Mesendoderm (in vitro differentiated cells): Measurements from ENCODE around the gene ASCC2.

Experiments used
- DNase-seq: peaks from one replicate; pipeline ENCODE4 v3.0.0; 2013
- H2AK5ac ChIP-seq: 2 replicates; pipeline ENCODE4 v1.6.1; 2013; ENCODE audit warnings: low read length, inconsistent platforms
- H2BK120ac ChIP-seq: 2 replicates; pipeline ENCODE4 v1.6.1; 2013; ENCODE audit warnings: low read depth, mild to moderate bottlenecking, low read length, moderate library complexity, mixed read lengths
- H2BK15ac ChIP-seq: replicated peaks from 2 replicates; pipeline ENCODE4 v1.6.1; 2013; ENCODE audit warnings: low read depth, mild to moderate bottlenecking, moderate library complexity
- H2BK5ac ChIP-seq: 2 replicates; pipeline ENCODE4 v1.6.1; 2013; ENCODE audit warnings: low read length, inconsistent platforms
- H3K18ac ChIP-seq: 2 replicates; pipeline ENCODE4 v1.6.1; 2013; ENCODE audit warnings: mild to moderate bottlenecking, low read length, mixed read lengths
- H3K23ac ChIP-seq: one replicate; pipeline ENCODE4 v1.6.1; 2013; ENCODE audit warnings: low read length
- H3K27ac ChIP-seq: 2 replicates; pipeline ENCODE4 v1.5.1; 2013; ENCODE audit warnings: low read depth, mild to moderate bottlenecking, inconsistent platforms, low read length, moderate library complexity
- H3K27me3 ChIP-seq: 2 replicates; pipeline ENCODE4 v1.6.1; 2013; ENCODE audit warnings: low read length, control low read depth, mild to moderate bottlenecking, inconsistent platforms; ENCODE audit not compliant: insufficient read depth, poor library complexity
- H3K36me3 ChIP-seq: 2 replicates; pipeline ENCODE4 v1.6.1; 2013; ENCODE audit warnings: low read length, inconsistent platforms; ENCODE audit not compliant: control insufficient read depth, insufficient read depth
- H3K4ac ChIP-seq: one replicate; pipeline ENCODE4 v1.6.1; 2013; ENCODE audit warnings: low read depth, mild to moderate bottlenecking, low read length, moderate library complexity
- H3K4me1 ChIP-seq: 2 replicates; pipeline ENCODE4 v1.6.1; 2013; ENCODE audit warnings: low read depth, low read length, inconsistent platforms; ENCODE audit not compliant: control insufficient read depth
- H3K4me2 ChIP-seq: 2 replicates; pipeline ENCODE4 v1.6.1; 2013; ENCODE audit warnings: low read length
- H3K4me3 ChIP-seq: 2 replicates; pipeline ENCODE4 v1.5.1; 2013; ENCODE audit warnings: mild to moderate bottlenecking, low read length
- H3K56ac ChIP-seq: one replicate; pipeline ENCODE4 v1.6.1; 2013; ENCODE audit warnings: low read length
- H3K79me1 ChIP-seq: 2 replicates; pipeline ENCODE4 v1.6.1; 2013; ENCODE audit warnings: low read length, inconsistent platforms
- H3K79me2 ChIP-seq: 2 replicates; pipeline ENCODE4 v1.6.1; 2013; ENCODE audit warnings: mild to moderate bottlenecking, low read length; ENCODE audit not compliant: control insufficient read depth, insufficient read depth
- H3K9ac ChIP-seq: 2 replicates; pipeline ENCODE4 v1.6.1; 2013; ENCODE audit warnings: low read length, inconsistent platforms
- H4K5ac ChIP-seq: one replicate; pipeline ENCODE4 v1.6.1; 2013; ENCODE audit warnings: low read length
- H4K8ac ChIP-seq: one replicate; pipeline ENCODE4 v1.6.1; 2013; ENCODE audit warnings: low read depth, mild to moderate bottlenecking, control low read depth, low read length, moderate library complexity
- WGBS: extraction: QIAGEN DNeasy Blood & Tissue Kit; methylation state at CpG from one replicate; pipeline ENCODE4 v1.1.7; 2013; ENCODE audit warnings: low lambda C conversion rate, missing lambda C conversion rate; ENCODE audit not compliant: insufficient coverage; ENCODE audit errors: extremely low coverage; 5-methylcytosine and 5-hydroxymethylcytosine counted together

Gene ASCC2

GRCh38 chr22:29816128-29816527 is 21.9 kb downstream of the ASCC2 start:
- Histone ChIP-seq H3K23ac (no peak overlapping the region), H4K8ac (no peak overlapping the region), H3K56ac (no peak overlapping the region), H2AK5ac (no peak overlapping the region), H3K4me1 (no peaks in the 10 kb centered on the region), H3K9ac (no peak overlapping the region), H3K18ac (no peak overlapping the region), H3K79me2 (no peaks in the 10 kb centered on the region), H3K79me1 (no peaks in the 10 kb centered on the region), H3K27me3 (peaks cover 2% of the 10 kb centered on the region), H4K5ac (no peak overlapping the region), H3K27ac (no peak overlapping the region), H3K4me2 (no peak overlapping the region), H2BK15ac (no peak overlapping the region), H3K36me3 (peaks cover 16% of the 10 kb centered on the region), H3K4me3 (no peak overlapping the region), H2BK5ac (no peak overlapping the region), H3K4ac (no peak overlapping the region), H2BK120ac (no peak overlapping the region)
- no CpG with 5 or more reads among the region's 2 CpGs for WGBS
- DNase-seq = no peak

GRCh38 chr22:29815580-29815979 is 22.5 kb downstream of the ASCC2 start:
- Histone ChIP-seq H3K27me3 (peaks cover 2% of the 10 kb centered on the region), H3K4me1 (no peaks in the 10 kb centered on the region), H2AK5ac (no peak overlapping the region), H4K8ac (no peak overlapping the region), H3K79me1 (no peaks in the 10 kb centered on the region), H3K18ac (no peak overlapping the region), H2BK15ac (no peak overlapping the region), H3K4ac (no peak overlapping the region), H4K5ac (no peak overlapping the region), H3K4me3 (no peak overlapping the region), H2BK120ac (no peak overlapping the region), H3K9ac (no peak overlapping the region), H3K23ac (no peak overlapping the region), H3K4me2 (no peak overlapping the region), H3K56ac (no peak overlapping the region), H3K27ac (no peak overlapping the region), H2BK5ac (no peak overlapping the region), H3K36me3 (peaks cover 16% of the 10 kb centered on the region), H3K79me2 (no peaks in the 10 kb centered on the region)
- no CpG with 5 or more reads among the region's 4 CpGs for WGBS
- no peak for DNase-seq

- no peaks in the 10 kb centered on the region for H3K79me1 ChIP-seq
- no peak overlapping the region for H4K8ac ChIP-seq
- H4K5ac ChIP-seq = no peak overlapping the region
- WGBS = no CpG with 5 or more reads among the region's 5 CpGs
- no peak overlapping the region for H2BK15ac ChIP-seq
- H2AK5ac ChIP-seq = no peak overlapping the region
- H2BK120ac ChIP-seq = no peak overlapping the region
- no peak overlapping the region for H3K4me2 ChIP-seq
- H3K4me3 ChIP-seq = no peak overlapping the region
- H3K79me2 ChIP-seq = no peaks in the 10 kb centered on the region
- H3K27me3 ChIP-seq = peaks cover 2% of the 10 kb centered on the region
- peaks cover 16% of the 10 kb centered on the region for H3K36me3 ChIP-seq
- H2BK5ac ChIP-seq = no peak overlapping the region
- no peak overlapping the region for H3K56ac ChIP-seq
- DNase-seq = no peak
- no peak overlapping the region for H3K9ac ChIP-seq
- H3K4me1 ChIP-seq = no peaks in the 10 kb centered on the region
- H3K4ac ChIP-seq = no peak overlapping the region
- no peak overlapping the region for H3K18ac ChIP-seq
- H3K23ac ChIP-seq = no peak overlapping the region
- no peak overlapping the region for H3K27ac ChIP-seq
These were observed 24.1 kb downstream of the ASCC2 start for GRCh38 chr22:29814003-29814402.

GRCh38 chr22:29813563-29813962 is 24.5 kb downstream of the ASCC2 start:
- no peak overlapping the region for H2AK5ac ChIP-seq
- H3K18ac ChIP-seq = no peak overlapping the region
- no peak overlapping the region for H3K4ac ChIP-seq
- H3K27me3 ChIP-seq = peaks cover under 1% of the 10 kb centered on the region
- H4K5ac ChIP-seq = no peak overlapping the region
- WGBS = no CpG with 5 or more reads among the region's 3 CpGs
- no peaks in the 10 kb centered on the region for H3K4me1 ChIP-seq
- H3K4me2 ChIP-seq = no peak overlapping the region
- no peak overlapping the region for H3K23ac ChIP-seq
- H3K27ac ChIP-seq = no peak overlapping the region
- no peak overlapping the region for H4K8ac ChIP-seq
- H2BK5ac ChIP-seq = no peak overlapping the region
- H3K56ac ChIP-seq = no peak overlapping the region
- H3K79me2 ChIP-seq = no peaks in the 10 kb centered on the region
- peak; percentile 57 for DNase-seq
- H2BK120ac ChIP-seq = no peak overlapping the region
- no peak overlapping the region for H3K9ac ChIP-seq
- peaks cover 15% of the 10 kb centered on the region for H3K36me3 ChIP-seq
- H3K4me3 ChIP-seq = no peak overlapping the region
- H2BK15ac ChIP-seq = no peak overlapping the region
- no peaks in the 10 kb centered on the region for H3K79me1 ChIP-seq

GRCh38 chr22:29813126-29813525 is 24.9 kb downstream of the ASCC2 start:
- no peak overlapping the region for H3K9ac ChIP-seq
- H4K8ac ChIP-seq = no peak overlapping the region
- H3K4me3 ChIP-seq = no peak overlapping the region
- H2AK5ac ChIP-seq = no peak overlapping the region
- H2BK15ac ChIP-seq = no peak overlapping the region
- H3K79me2 ChIP-seq = no peaks in the 10 kb centered on the region
- H3K79me1 ChIP-seq = no peaks in the 10 kb centered on the region
- no peak overlapping the region for H3K56ac ChIP-seq
- no peak overlapping the region for H3K27ac ChIP-seq
- no peak overlapping the region for H2BK5ac ChIP-seq
- H3K4ac ChIP-seq = no peak overlapping the region
- H3K4me1 ChIP-seq = no peaks in the 10 kb centered on the region
- no peak overlapping the region for H3K18ac ChIP-seq
- H4K5ac ChIP-seq = no peak overlapping the region
- WGBS = no CpG with 5 or more reads among the region's 8 CpGs
- no peaks in the 10 kb centered on the region for H3K27me3 ChIP-seq
- no peak overlapping the region for H3K23ac ChIP-seq
- DNase-seq = no peak
- H3K36me3 ChIP-seq = peaks cover 14% of the 10 kb centered on the region
- H2BK120ac ChIP-seq = no peak overlapping the region
- no peak overlapping the region for H3K4me2 ChIP-seq

- Histone ChIP-seq H3K79me1 (no peaks in the 10 kb centered on the region), H3K56ac (no peak overlapping the region)
- no CpG with 5 or more reads among the region's 2 CpGs for WGBS
These were observed 26.7 kb downstream of the ASCC2 start for GRCh38 chr22:29811377-29811776.

More at GRCh38 chr22:29811377-29811776, 26.7 kb downstream of the ASCC2 start:
- no peak overlapping the region for H2BK5ac ChIP-seq
- H4K5ac ChIP-seq = no peak overlapping the region
- no peak overlapping the region for H2AK5ac ChIP-seq
- no peak overlapping the region for H3K23ac ChIP-seq
- peaks cover 18% of the 10 kb centered on the region for H3K36me3 ChIP-seq
- H3K4ac ChIP-seq = no peak overlapping the region
- H4K8ac ChIP-seq = no peak overlapping the region
- H3K27me3 ChIP-seq = no peaks in the 10 kb centered on the region
- no peak overlapping the region for H3K9ac ChIP-seq
- no peak overlapping the region for H3K27ac ChIP-seq
- no peak for DNase-seq
- no peaks in the 10 kb centered on the region for H3K4me1 ChIP-seq
- no peak overlapping the region for H2BK120ac ChIP-seq
- H2BK15ac ChIP-seq = no peak overlapping the region
- H3K18ac ChIP-seq = no peak overlapping the region
- H3K4me3 ChIP-seq = no peak overlapping the region
- no peaks in the 10 kb centered on the region for H3K79me2 ChIP-seq
- H3K4me2 ChIP-seq = no peak overlapping the region
